IgD-negative memory B cell (primary cell): ENCODE data around the gene FNDC10. TPM values are rescaled to one million over a fixed set of nuclear protein-coding genes. Genes with fewer than 3 reads are reported as not detected.

Source experiments
- H3K27ac Mint-ChIP-seq, 3 donors: one replicate each; pipeline ENCODE4 v1.8.0; 2020 to 2022; ENCODE audit warnings: mild to moderate bottlenecking in 3 of 3, mixed read lengths in 3 of 3, moderate library complexity in 1 of 3
- H3K27me3 Mint-ChIP-seq: one replicate; pipeline ENCODE4 v1.8.0; 2021; ENCODE audit warnings: mixed read lengths
- H3K36me3 Mint-ChIP-seq: one replicate; pipeline ENCODE4 v1.8.0; 2020; ENCODE audit warnings: mild to moderate bottlenecking, mixed read lengths
- H3K4me1 Mint-ChIP-seq, 3 donors: one replicate each; pipeline ENCODE4 v1.8.0; 2020 to 2022; ENCODE audit warnings: mixed read lengths in 3 of 3, mild to moderate bottlenecking in 1 of 3
- H3K4me3 Mint-ChIP-seq, 4 donors: one replicate each; pipeline ENCODE4 v1.8.0; 2020 to 2022; ENCODE audit warnings: mild to moderate bottlenecking in 4 of 4, mixed read lengths in 4 of 4, moderate library complexity in 3 of 4
- H3K9me3 Mint-ChIP-seq, 3 donors: one replicate each; pipeline ENCODE4 v1.8.0; 2020 to 2021; ENCODE audit warnings: mixed read lengths in 3 of 3, mild to moderate bottlenecking in 1 of 3
- polyA plus RNA-seq: library from polyadenylated mRNA; unstranded; fragments of 300-500 nt; fragmentation: Illumina TruSeq; gene quantifications from one replicate; pipeline ENCODE4 v1.2.3, GENCODE V29; 2021

The FNDC10 gene
- polyA plus RNA-seq, 1 donor from 2014 or later: not detected

DNA sequence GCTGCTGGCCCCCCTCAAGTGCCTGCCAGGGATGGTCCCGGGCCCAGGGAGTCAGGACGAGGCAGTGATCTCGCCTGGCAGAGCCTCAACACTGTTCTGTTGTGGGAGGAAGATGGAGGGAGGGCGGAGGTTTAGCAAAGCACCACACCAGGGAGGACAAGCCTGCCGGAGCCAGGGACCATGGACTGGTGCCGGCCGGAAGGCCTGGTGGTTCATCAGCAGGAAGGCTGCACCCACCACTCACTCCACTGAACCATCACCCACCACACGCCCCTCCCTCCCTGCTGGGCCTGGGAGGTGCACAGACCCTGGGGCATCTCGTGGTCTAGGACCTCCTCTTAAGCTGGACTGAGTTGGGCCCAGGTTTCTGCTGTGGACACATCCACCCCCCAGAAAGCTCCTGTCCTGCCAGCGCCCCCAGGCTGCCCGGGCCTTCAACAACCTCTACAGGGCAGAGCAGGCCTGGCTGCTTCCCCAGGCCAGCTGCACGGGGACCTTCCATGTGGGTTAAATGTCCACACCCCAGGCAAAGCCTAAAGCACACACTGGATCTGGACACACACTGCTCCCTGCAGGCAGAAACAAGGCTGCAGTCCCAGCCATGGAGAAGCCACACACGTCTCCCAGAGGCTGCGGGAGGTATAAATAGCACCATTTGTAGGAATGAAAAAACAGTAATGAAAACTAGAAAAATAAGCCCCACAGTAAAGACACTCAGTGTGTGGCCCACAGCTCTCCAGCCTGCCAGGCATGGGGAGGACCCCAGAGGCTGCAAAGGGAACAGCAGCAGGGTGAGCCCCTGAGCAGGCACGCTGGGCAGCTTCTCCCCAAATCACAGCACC is 49.1 kb downstream of the FNDC10 start:
- Mint-ChIP-seq H3K4me1 (peaks cover 0 to 3% (median 0%) of the 10 kb centered on the region in 3 donors), H3K27ac (peak overlapping the region in 1 of 3 donors; percentile 85), H3K36me3 (no peaks in the 10 kb centered on the region), H3K27me3 (no peaks in the 10 kb centered on the region), H3K4me3 (no peak overlapping the region), H3K9me3 (no peaks in the 10 kb centered on the region)

GRCh38 chr1:1550087-1550486 is 49.8 kb downstream of the FNDC10 start:
- H3K4me3 Mint-ChIP-seq: no peak overlapping the region
- H3K9me3 Mint-ChIP-seq: no peaks in the 10 kb centered on the region
- peak overlapping the region in 1 of 3 donors; percentile 85 for H3K27ac Mint-ChIP-seq
- H3K27me3 Mint-ChIP-seq: no peaks in the 10 kb centered on the region
- H3K4me1 Mint-ChIP-seq: peaks cover 0 to 3% (median 0%) of the 10 kb centered on the region in 3 donors
- H3K36me3 Mint-ChIP-seq: no peaks in the 10 kb centered on the region

DNA sequence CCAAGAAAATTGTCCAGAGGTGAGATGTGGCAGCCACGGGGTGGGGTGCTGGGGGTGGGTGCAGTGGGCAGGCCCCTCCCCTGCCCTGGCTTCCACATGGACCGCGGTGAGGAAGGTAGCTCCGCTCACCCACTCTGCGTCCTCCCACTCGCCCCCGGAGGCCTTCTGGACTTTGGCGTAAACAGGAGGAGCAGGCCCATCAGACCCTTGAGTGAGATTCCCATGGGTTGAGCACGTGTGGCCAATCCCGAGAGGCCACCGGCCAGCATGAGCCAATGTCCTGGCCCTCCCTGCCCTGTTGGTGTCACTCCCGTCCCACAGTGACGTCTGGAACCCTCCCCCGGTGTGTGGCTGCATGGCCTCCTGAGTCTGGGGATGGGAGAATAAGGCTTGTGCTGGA is 51.3 kb downstream of the FNDC10 start:
- Mint-ChIP-seq H3K4me1 (no peaks in the 10 kb centered on the region), H3K27me3 (no peaks in the 10 kb centered on the region), H3K4me3 (no peak overlapping the region), H3K27ac (no peak overlapping the region), H3K36me3 (no peaks in the 10 kb centered on the region), H3K9me3 (no peaks in the 10 kb centered on the region)

Other genes starting within 250 kb of the FNDC10 start
- not detected for gene MXRA8, start 241.6 kb downstream of the FNDC10 start, polyA plus RNA-seq
- 177 TPM for gene AURKAIP1, start 224.9 kb downstream of the FNDC10 start, polyA plus RNA-seq
- 39.8 TPM for gene CCNL2, start 200.8 kb downstream of the FNDC10 start, polyA plus RNA-seq
- gene MRPL20, start 192.8 kb downstream of the FNDC10 start, polyA plus RNA-seq: 144 TPM
- not detected for gene ANKRD65, start 178.9 kb downstream of the FNDC10 start, polyA plus RNA-seq
- not detected for gene VWA1, start 164.4 kb downstream of the FNDC10 start, polyA plus RNA-seq
- 6.2 TPM for gene ATAD3C, start 150.4 kb downstream of the FNDC10 start, polyA plus RNA-seq
- gene ATAD3B, start 128.4 kb downstream of the FNDC10 start, polyA plus RNA-seq: 10.8 TPM
- gene ATAD3A, start 88.0 kb downstream of the FNDC10 start, polyA plus RNA-seq: 12.8 TPM
- not detected for gene TMEM240, start 59.5 kb downstream of the FNDC10 start, polyA plus RNA-seq
- 176 TPM for gene SSU72, start 25.3 kb downstream of the FNDC10 start, polyA plus RNA-seq
- 22.4 TPM for gene MIB2, start 15.4 kb upstream of the FNDC10 start, polyA plus RNA-seq
- 0.93 TPM for gene MMP23B, start 32.0 kb upstream of the FNDC10 start, polyA plus RNA-seq
- 19.9 TPM for gene CDK11B, start 58.9 kb upstream of the FNDC10 start, polyA plus RNA-seq
- gene SLC35E2B, start 92.7 kb upstream of the FNDC10 start, polyA plus RNA-seq: 41.0 TPM
- 20.7 TPM for gene CDK11A, start 124.2 kb upstream of the FNDC10 start, polyA plus RNA-seq
- 55.6 TPM for gene NADK, start 178.3 kb upstream of the FNDC10 start, polyA plus RNA-seq